Fibroblast of the conjunctiva (primary cell): ENCODE measurements around the gene TBX21.

Experiments used
- DNase-seq: peaks from one replicate; pipeline ENCODE4 v3.0.0-alpha.2; 2010; ENCODE audit warnings: low read depth

The TBX21 gene

DNA sequence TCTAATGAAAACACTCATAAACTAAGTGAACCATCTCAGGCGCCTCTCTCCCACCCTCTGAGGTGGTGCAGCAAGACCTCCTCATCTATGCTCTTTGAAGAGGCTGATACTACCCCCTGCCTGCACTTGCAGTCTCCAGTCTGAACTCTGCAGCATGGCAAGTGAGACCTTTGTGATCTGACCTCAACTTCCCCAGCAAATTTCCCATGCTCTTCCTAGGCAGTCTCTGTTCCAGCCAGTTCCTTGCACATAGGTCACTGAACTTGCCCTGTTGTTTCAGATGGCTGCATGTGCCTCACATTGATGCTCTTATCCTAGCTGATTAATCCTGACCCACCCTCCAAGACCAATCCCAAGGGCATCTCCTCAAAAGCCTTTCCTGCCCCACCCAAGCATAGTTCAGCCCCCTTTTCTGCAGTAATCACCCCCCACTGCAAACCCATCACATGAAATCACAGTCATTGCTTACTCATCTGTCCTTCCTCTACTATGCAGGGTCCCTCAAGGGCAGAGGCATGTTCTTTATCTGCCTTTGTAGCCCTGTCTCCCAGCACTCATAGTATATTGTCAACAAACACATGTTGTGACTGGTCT lies 42.0 kb downstream of the TBX21 start:
- no peak for DNase-seq

DNA sequence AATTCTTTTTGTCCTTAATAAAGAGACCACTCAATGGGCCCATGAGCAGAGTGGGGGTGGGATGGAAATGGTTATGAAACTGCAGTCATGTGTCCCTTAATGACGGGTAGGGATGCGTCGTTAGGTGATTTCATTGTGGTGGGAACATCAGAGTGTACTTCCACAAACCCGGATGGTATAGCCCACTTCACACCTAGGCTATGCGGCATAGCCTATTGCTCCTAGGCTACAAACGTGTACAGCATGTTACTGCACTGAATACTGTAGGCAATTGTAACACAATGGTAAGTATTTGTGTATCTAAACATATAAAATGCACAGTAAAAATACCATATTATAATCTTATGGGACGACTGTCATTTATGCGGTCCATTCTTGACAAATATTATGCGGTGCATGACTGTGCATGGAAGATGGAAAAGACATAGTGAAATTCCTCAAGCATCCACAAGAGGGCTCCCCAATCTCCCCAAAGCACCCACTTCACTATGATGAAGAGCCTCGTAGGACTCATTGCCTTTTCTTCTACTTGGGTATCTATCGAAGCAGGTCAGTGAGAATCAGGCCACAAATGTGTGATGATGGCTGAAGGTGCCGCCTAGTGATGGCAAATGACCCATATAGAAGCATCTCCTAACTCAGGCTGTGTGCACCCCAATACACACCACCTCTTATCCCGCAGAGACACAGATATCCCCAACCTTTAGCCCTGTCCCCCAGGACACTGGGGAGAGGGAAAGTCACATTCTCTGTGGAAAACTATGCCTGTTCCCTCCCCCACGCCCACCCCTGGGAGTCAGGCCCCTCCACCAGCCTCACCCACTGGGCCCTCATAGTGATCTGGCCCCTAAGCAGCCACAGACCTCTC lies 43.5 kb downstream of the TBX21 start:
- no peak for DNase-seq

DNA sequence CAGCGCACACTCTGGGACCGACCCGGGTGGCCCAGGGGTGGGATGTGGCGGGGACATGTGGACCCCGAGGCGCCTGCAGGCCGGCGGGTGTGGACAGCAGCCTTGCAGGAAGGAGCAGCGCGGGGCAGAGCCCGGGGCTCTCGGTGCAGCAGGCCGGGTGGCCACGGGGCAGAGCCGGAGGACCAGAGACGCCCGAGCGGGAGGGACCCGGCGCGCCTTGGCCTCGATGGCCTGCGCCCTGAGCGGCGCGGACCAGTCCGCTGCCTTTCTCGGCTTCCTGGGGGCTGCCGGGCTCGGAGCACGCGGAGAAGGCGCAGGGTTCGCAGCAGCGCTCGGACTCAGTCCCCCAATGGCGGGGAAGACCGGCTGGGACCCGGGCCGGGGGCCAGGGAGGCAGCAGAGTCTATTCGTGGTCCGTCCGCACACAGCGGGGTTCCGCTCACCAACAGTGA lies 45.2 kb downstream of the TBX21 start:
- DNase-seq, result no peak

DNA sequence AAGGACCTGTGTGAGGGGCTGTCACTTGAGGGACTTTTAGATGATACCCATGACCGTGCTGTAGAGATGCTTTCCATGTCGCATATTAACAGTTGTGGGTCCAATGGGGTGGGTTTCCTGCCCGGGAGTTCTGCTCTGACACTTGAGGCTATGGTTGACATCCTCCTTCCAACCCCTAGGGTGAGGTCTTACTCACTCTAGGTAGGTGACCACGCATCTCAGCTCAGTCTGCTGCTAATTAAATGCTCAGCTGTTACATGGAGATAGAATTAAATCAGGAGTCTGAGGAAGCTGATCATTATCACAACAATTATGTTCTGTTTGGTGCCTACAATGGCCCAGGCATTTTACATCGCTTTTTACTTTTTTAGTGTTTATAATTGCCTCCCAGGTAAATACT lies 48.4 kb downstream of the TBX21 start:
- no peak for DNase-seq

DNA sequence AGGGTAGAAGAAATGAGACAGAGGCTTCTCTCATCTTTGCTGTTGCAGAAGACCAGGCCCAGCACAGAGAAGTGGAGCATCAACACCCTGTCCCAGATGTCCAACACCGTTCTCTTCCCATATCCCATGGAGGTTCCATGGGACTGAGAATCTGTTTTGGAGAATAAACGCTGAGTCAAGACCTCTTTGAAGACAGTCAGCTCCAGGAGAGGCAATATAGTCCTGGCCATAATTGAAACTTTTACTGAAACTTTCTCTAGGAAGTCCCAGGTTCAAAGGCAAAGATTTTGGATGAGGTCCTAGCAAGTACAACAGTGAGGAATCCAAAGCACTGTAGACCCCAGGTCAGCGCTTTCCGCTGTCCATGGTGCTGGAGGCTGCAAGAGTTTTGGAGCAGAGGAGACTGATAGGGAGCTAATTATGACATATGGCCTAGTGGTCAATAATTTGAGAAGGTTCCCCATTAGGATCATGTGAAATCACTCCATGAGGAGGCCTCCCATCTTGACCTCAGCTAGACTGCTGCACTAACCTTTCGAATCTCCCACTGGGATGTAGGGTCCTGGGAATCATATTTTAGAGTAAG lies 52.6 kb downstream of the TBX21 start:
- no peak for DNase-seq

DNA sequence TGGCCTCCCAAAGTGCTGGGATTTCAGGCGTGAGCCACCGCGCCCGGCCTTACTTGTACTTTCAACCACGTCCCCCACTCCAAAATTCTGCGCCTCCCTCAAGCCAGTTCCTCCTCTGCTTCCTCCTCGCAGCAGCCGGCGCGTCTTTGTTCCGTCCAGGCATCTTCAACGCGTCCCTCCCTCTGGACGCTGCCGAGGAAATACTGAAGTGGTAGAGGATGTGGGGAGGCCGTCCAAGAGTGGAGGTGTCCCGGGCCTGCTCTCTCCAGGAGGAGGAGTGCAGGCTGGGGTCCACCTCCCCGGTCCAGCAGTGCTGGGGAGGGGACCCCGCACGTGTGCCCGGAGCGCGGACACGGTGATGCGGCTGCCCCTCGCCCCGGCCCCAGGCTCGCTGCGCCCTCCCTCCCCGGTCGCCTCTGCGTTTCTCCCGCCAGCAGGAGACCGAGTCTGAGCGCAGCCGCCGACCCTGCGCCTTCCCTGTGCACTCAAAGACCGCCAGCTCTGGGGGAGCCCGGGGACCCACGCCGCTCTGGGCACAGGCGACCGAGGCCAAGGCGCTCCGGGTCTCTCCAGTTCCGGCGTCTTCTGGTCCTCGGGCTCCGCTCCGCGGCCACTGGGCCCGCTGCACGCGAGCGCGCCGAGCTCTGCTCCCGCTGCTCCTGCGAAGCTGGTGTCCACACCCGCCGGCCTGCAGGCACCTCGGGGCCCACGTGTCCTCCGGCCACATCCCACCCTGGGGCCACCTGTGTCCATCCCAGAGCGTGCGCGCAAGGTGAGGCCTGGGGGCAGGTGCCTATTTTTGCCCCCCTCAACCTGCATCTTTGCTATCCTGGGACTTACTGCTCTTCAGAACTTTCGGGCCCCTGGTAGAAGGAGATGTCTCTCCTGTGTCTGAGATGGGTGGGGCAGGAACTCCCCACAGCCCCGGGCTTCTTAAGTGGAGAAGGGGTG lies 56.9 kb downstream of the TBX21 start:
- no peak for DNase-seq

DNA sequence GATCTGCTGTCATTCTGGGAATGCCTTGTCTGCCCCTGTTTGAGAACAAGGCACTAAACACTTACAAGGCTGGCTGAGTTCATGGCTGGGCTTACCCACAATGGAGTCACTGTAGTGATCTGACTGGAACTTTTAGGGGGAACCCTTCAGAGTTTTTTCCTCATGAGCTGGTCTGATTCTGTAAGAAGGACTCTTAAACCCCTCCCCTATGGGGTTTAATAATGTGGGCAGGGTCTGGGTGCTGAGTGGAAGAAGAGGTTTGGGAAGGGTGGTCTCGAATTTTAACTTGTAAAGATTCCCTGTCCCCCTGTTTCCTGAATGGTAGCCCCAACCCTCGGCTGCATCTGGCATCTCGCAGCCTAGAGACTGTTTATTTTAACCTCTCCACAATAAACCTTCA lies 58.0 kb downstream of the TBX21 start:
- no peak for DNase-seq

DNA sequence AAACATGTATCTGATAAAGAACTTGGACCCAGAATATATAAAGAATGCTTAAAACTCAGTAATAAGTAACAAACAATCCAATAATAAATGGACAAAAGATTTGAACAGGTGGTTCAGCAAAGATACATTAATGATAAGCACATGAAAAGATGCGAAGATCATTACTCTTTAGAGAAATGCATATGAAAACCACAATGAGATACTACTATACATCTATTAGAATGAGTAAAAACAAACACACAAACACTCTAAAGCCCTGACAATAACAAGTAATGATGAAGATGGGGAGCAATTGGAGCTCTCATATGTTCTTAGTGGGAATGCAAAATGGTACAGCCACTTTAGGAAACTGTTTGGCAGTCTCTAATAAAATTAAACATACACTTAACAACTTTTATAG lies 59.4 kb downstream of the TBX21 start:
- no peak for DNase-seq

DNA sequence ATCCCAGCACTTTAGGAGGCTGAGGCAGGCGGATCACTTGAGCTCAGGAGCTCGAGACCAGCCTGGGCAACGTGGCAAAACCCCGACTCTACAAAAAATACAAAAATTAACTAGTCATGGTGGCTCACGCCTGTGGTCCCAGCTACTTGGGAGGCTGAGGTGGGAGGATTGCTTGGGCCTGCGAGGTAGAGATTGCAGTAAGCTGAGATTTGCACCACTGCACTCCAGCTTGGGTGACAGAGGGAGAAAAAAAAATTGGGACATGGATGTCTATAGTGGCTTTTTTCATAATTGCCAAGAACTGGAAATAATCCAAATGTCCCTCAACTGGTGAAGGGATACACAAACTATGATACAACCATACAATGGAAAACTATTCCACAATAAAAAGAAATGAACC lies 59.9 kb downstream of the TBX21 start:
- DNase-seq, result no peak
